Measurements from ENCODE around the gene AFF2.

AFF2 gene

GRCh38 chrX:148771440-148771839, 271.0 kb downstream of the AFF2 start:
- no peak for DNase-seq

- no peak for DNase-seq
These were observed 273.9 kb downstream of the AFF2 start for GRCh38 chrX:148774276-148774675.

GRCh38 chrX:148784137-148784536, 283.7 kb downstream of the AFF2 start:
- no peak for DNase-seq

- no peak for DNase-seq
These were observed 284.4 kb downstream of the AFF2 start for GRCh38 chrX:148784856-148785255.

GRCh38 chrX:148785256-148785655, 284.8 kb downstream of the AFF2 start:
- no peak for DNase-seq

GRCh38 chrX:148788449-148788848, 288.0 kb downstream of the AFF2 start:
- DNase-seq: no peak

DNA sequence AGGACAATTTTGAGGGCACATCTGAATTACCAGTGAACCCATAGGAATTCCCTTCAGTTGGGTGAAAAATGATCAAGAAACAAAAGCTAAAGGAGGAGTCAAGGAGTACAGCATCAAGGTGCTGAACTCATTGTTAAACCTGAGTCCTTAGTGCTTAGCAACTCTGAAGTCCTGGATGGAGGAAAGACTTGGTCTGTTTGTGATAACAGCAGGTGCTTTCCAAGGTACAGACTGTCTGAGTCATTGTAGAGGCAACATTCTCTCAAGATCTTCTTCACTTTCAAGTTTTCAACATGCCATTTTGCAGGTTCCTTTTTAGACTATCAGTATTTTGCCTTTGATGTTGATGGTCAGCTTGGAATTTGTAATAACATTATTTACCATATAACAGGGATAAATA, 293.9 kb downstream of the AFF2 start:
- no peak for DNase-seq

DNA sequence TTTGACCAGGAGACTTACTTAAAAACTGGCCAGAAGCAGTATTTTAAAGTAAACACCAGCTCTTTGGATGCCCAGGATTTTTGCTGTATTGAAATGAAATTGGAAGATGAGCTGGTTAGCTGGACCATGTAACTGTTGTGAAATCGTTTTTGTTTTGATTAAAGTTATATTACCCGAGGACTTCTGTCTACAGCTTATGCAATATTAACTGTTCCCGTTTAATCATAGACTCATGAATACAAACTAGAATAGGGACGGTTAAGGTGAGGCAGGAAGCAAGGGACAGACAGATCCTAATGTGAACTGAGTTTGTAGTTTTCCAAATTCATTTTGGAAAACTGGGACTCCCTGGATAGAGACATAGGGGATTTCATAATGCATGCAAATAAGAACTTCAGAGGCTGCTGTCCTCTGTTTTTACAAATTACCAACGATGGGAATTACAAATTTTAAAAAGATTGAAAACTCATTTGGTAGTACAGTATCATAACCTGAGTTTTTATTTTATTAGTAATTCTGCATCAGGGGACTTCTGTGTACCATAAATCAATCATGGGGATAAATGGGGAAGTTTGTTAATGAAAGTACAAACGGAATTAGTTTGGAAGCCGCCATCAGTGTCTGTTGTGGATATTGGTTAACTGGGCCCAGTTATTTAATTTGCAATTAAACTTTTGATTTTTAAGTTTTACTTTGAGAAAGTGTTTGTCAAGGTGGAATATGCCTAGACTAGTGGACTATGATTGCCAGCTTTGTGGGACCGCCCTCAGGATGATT, 304.4 kb downstream of the AFF2 start:
- DNase-seq: no peak

DNA sequence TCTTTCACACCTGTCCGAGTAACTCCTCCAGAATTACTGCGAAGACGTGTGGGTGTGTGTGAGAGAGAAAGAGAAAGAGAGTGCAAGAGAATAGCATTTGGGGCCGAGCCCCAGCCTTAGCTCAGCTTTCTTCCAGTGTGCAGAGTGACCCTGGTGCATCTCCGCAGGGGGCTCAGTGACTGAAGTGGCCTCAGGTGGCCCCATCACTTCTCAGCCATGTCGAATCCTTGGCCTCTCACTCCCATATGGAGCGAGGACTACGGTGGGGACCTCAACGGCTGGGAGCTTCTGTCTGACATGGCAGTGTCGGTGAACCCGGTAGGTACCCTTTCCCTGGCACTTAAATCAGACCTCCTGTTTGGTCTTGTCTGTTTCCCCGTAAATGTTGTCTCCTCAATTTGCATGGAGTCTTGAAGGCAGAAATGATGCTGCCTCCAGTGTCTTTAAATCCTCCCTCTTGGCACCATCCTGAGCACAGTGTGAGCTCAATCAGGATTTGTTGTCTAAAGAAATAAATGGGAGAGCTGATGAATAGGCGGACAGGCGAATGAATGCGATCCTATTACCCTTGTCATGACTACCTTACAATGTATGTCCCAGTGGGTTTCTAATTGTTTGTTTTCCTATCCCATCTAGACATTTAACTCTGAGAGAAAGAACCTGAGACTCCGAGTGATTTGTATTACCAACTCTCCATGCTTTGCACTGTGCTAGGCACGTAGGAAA, 305.9 kb downstream of the AFF2 start:
- DNase-seq: no peak

DNA sequence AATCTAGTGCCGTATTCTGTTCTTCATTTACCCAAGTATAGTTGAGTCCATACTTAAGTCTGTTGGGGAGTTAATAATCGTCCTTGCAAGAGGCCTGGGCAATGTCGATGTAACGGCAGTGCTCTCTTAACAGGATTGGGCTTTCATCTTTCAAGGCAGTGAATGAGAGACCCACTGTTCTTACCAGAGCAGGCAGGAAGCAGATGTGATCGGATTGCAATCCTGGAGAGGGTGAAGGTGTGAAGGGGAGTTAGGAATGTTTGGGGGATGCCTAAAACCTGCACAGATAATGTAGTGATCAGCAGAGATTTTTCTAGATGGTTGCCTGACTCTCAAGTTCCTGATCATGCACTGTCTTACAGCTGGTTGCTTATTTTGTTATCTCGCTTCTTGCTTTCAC, 308.4 kb downstream of the AFF2 start:
- DNase-seq: no peak

DNA sequence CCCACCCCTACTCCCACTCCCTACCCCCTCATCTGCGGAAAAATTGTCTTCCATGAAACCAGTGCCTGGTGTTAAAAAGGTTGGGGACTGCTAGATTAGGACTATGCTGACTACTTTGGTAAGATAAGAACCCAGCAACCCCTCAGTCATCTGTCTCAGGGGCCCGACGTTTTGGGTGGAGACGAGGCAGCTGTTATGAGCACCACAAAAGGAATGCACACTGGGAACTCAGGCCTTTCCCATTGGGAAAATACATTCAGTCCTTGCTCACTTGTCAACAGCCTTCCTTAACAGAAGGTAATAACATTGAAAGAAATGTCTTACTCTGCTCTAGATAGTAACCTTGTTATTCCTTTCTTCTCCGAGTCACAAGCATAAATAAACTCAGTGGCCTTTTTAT, 310.8 kb downstream of the AFF2 start:
- DNase-seq: no peak

DNA sequence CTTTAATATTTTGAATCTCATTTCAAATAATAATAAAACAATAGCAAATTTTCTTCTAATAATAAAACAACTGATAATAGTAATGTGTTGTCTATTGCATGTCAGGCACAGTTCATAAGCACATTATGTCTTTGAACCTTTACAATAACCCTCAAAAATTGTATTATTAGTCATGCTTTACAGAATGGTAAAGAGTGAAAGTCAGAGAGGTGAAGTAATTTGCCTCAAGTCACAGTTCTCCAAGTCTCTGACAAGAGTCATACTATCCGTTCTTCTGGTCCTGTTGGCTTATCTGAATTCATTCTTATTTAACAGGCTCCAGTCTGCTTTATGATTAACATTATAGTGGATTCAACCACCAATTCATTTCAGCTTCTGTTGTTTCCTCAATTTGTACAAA, 313.0 kb downstream of the AFF2 start:
- DNase-seq: no peak

DNA sequence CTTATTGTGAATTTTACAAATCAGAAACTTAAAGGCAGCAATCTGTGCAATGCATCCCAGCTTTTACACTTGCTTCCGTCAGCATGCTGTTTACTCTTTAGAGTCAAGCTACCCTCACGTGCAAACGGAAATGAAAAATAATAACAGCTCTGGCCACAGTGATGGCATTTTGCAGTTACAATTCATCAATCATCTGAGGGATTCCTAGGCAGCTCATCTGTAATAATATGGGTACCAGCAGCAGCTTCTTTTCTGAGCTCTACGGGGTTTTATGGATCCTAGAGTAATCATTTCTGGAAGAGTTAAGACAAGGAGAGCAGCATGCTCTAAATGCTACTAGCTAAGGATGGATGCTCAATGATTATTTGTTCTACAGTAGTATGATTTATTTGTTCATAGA, 313.6 kb downstream of the AFF2 start:
- no peak for DNase-seq

DNA sequence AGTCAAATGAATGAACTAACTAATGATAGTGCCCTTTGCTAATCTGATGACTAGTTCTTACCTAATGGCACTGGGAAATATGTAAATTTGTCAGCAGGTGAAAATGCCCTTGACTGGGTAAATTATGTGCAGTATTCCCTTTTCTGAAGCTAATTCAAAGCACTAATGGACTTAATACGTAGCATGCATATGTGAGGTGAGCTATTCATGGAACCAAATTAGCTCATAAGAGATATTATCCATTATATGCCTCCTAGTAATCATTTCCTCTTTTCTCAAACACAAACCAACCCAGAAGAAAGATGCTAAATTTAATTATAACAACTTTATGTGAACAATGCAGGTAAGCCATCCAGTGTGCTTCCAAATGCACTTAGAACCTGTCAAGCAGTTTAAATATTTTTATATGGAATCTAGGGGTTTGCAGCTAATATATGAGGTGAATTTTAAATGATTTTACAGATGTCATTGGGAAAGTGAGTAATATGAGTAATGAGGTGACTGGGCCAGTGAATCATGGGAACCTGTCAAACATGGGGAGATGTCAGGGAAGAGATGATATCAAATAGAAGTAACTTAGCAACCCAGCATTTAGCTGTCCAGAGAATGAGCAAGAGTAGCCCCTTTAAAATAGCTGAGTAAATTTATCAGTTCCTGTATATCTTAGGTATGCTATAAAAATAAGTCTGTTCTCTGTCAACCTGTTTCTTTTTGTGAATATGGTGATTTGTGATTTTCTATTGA, 315.0 kb downstream of the AFF2 start:
- DNase-seq: no peak

- no peak for DNase-seq
These were observed 323.6 kb downstream of the AFF2 start for GRCh38 chrX:148823986-148824385.

DNA sequence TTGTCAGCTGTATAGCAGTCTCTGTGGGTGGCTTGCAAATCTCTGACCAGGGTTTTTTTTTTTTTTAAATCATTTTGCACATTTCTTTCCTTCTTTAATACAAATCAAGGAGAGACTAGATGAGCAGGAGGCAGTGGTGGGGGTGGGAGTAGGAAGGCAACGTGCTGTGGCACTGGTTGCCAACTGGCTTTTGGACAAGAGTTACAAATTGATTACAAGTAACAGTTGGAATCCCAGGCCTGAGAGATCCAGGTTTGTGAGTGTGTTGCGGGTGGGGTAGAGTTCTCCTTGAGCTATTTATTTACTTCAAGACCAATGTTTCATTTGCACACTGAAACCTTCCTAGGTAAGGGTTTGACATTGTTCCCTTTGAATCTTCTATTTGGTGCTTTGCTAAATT, 325.3 kb downstream of the AFF2 start:
- DNase-seq: no peak

DNA sequence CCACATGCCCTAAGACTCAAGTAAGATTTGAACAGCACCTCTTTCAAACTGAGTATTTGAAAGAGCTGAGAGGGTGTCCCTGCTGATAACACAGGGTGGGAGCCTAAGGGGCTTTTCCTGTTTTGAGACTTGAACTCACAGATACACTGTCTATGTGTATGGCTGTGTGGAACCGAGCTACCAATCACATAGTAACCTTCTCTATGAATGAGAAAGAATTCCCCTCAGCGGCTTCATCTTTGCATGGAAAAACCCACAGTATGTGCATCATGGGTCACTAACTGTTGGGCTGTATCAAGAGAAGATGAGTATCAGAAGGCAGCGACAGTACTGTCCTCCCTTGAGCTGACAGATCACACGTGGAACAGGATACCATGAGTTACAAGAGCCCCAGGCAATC, 336.3 kb downstream of the AFF2 start:
- no peak for DNase-seq

- DNase-seq: no peak
These were observed 350.2 kb downstream of the AFF2 start for GRCh38 chrX:148850631-148851030.

- DNase-seq: no peak
These were observed 353.9 kb downstream of the AFF2 start for GRCh38 chrX:148854306-148854705.

GRCh38 chrX:148856505-148856904, 356.1 kb downstream of the AFF2 start:
- DNase-seq: no peak

- DNase-seq: no peak
These were observed 365.1 kb downstream of the AFF2 start for GRCh38 chrX:148865277-148866210.

GRCh38 chrX:148867596-148867995, 367.2 kb downstream of the AFF2 start:
- no peak for DNase-seq
